COLO668 (cell line): Measurements from ENCODE around the gene TMEM218.
"Not testable (repeated sequence)": the region's sequence is repeated elsewhere in the genome, so short reads cannot be mapped to it uniquely, and the experiment has no call there.

ENCODE experiments used
- DNase-seq: peaks from one replicate; lab custom pipeline; 2025; ENCODE audit not compliant: unreplicated experiment; lab: John Stamatoyannopoulos, UW

Gene TMEM218

GRCh38 chr11:125056931-125057692 lies 54.3 kb downstream of the TMEM218 start:
- DNase-seq: no peak

- not testable (repeated sequence) for DNase-seq
Observed at GRCh38 chr11:125056111-125056510, 55.3 kb downstream of the TMEM218 start.

GRCh38 chr11:125055107-125055715 lies 56.2 kb downstream of the TMEM218 start:
- DNase-seq: no peak

GRCh38 chr11:125053167-125053566 lies 58.3 kb downstream of the TMEM218 start:
- DNase-seq: no peak

- no peak for DNase-seq
Observed at GRCh38 chr11:125052047-125052446, 59.4 kb downstream of the TMEM218 start.

GRCh38 chr11:125049164-125049792 lies 62.1 kb downstream of the TMEM218 start:
- no peak for DNase-seq
